ENCODE measurements around the gene CCDC3.
"Not testable (repeated sequence)": the region's sequence is repeated elsewhere in the genome, so short reads cannot be mapped to it uniquely, and the experiment has no call there.

CCDC3 gene

GRCh38 chr10:12876266-12876665, 125.2 kb downstream of the CCDC3 start:
- no peak for DNase-seq

- no peak for DNase-seq
Observed at GRCh38 chr10:12875100-12875499, 126.4 kb downstream of the CCDC3 start.

GRCh38 chr10:12874501-12874900, 127.0 kb downstream of the CCDC3 start:
- DNase-seq: no peak

GRCh38 chr10:12873172-12873571, 128.3 kb downstream of the CCDC3 start:
- no peak for DNase-seq

GRCh38 chr10:12872577-12872976, 128.9 kb downstream of the CCDC3 start:
- no peak for DNase-seq

DNA sequence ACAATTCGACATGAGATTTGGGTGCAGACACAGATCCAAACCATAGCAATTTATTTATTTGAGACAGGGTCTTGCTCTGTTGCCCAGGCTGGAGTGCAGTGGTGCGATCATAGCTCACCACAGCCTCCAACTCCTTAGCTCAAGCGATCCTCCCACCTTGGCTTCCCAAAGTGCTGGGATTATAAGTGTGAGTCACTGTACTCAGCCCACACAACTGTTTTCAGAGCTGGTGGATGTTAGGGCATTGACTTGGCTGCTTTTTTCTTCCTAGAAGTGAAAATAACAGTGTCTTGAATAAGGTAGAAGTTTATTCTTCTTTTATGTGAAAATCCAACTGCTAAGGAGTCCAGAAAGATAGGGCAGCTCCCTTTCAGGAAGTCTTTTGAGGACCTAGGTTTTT, 132.1 kb downstream of the CCDC3 start:
- no peak for DNase-seq

DNA sequence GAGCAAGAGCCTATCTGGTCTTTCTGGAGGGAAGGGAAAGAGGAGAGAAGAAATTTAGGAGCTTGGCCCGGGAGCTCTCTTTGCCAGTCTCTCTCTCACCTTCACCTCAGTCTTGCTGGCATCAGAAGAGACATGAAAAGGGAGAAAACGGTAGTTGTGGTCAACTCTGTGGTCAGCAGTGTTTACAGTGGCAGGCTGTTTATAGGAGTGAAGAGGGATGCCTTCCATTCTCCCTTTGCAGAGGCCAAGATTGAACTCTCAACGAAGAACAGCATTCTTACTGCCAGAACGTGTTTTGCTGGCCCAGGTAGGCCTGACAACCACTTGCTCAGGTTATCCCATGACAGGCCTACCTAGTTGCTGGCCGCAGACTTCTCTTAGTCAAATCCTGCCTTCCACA, 133.3 kb downstream of the CCDC3 start:
- no peak for DNase-seq

GRCh38 chr10:12865515-12865914, 136.0 kb downstream of the CCDC3 start:
- not testable (repeated sequence) for DNase-seq

- DNase-seq: no peak
Observed at GRCh38 chr10:12862459-12862858, 139.1 kb downstream of the CCDC3 start.

DNA sequence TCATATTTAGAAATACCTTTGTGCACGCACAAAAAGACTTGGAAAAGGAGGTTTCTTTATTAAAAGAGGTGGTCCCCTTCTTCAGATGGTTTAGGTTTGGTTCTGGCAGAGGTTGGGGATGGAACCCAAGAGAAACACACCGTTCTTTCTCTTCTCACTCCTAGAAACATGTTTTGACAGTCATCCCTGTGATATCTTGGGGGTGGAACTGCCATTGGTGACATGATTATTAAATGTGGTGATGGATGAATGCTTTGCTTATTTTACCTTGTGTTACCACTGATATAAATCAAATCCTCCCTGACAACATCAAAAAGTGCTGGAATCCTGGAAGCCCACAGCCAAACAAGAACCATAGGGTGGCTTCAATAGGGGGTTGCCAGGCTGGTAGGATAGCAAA, 146.5 kb downstream of the CCDC3 start:
- no peak for DNase-seq

DNA sequence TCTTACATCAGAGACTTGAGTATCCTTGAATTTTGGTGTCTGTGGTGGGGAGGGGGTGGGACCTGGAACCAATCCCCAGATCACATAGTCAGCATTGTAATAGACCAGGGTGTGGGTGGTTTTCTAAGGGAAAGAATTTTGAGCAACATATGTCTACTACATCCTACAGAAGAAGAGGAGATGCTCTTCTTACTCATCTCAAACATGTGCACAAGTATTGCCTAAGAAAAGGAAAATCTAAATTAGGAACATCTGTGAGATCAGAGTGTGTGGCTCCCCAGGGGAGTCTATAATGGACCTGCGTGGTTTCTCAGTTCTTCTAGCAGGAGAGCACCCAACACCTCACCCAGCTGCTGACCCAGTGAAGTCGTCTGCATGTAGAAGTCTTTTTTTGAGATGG, 148.8 kb downstream of the CCDC3 start:
- no peak for DNase-seq

DNA sequence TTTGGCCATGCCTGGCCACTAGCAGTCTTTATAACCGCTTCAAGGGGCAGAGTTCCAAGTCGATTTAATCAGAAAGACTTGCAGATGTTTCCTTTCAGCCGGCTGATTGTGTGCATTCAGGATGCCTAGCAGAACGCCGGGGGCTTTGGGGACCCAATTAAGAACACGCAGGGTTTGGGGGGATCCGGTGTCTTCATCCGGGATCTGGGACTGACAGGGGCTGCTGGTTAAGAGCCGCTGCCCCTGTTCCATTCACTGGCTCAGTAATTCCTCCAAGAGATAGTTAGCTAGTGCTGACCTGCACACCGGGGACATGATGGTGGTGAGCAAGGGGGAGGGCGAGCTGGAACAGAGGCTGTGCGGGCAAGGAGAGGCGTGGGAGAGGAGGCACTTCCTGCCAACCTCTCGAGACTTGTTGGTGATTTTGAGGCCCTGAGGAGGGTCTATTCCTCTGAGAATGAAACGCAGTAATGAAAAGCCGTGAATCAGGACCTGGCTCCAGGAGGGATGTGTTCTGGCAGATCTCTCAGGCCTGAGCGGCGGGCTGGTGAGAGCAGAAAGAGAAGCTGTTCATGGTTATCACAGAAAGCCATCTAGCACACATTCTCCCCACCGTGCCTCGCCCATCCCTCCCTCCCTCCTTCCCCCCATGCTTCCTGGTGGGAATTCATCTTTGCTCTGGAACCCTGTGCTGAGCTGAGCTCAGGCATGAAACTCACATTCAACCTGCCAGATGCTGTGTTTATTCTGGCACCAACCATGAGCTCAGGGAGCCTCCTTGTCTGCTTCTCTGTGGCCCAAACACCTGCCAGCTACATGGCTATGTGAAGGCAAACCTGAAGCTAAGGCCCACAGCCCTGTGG, 152.0 kb downstream of the CCDC3 start:
- peak; percentile 54 for DNase-seq

DNA sequence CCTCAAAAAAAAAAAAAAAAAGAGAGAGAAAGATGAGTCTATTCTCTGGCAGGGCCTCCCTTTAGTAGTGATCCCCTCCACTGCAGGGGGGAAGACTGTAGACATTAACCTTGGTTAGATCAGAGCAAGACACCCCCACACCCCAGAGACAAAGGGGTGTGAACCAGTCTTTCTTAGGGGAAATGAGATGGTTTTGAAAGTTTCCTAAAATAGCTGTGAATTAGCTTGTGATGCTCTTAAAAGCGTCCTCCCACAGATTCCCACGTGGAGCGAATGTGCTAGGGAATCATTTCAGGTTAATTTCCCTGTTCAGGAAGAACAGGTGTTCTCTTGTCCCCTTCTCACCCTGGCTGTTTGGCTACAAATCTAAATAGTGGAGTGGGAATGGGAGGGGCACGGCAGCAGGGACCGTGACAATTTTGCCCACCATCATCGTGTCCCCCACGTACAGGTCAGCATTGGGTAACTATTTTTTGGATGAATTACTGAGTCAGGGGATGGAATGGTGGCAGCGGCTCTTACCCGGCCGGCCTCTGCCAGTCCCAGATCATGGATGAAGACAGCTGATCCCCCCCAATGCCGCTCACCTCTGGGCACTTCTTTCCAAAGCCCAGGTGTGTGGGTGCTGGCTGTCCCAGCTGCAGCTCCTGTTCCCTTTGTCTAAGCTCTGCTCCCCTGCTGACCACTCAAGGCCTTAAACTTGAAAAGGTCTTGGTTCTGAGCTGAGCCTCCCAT, 152.9 kb downstream of the CCDC3 start:
- DNase-seq: no peak

- DNase-seq: peak; percentile 2
Observed at GRCh38 chr10:12847361-12847975, 154.0 kb downstream of the CCDC3 start.

DNA sequence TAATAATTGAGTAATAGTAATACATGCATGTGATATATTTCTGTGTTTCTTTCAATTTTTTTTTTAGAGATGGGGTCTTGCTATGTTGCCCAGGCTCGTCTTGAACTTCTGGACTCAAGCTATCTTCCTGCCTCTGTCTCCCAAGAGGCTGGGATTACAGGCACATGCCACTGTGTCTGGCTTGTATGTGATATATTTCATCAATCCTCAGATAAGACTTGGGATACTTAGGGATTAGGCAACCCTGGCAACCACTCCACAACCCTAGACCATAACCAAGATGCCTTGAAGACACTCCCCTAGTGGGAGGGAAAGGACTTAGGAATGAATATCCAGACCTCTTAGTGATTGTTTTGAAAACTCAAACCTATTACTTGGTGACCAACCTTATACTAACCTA, 154.8 kb downstream of the CCDC3 start:
- no peak for DNase-seq
